Measurements from ENCODE around the gene RSPRY1. TPM values are rescaled to one million over a fixed set of nuclear protein-coding genes. Genes with fewer than 3 reads are reported as not detected.
A peak's percentile ranks its signal among the peaks of the same experiment; 100 is the strongest.

Gene RSPRY1
- total and polyA plus RNA-seq, 8 donors, result 6.9 to 21.9 (median 18.7) TPM

GRCh38 chr16:57226701-57227621 lies 40.8 kb downstream of the RSPRY1 start:
- TF ChIP-seq, protein P1, sequence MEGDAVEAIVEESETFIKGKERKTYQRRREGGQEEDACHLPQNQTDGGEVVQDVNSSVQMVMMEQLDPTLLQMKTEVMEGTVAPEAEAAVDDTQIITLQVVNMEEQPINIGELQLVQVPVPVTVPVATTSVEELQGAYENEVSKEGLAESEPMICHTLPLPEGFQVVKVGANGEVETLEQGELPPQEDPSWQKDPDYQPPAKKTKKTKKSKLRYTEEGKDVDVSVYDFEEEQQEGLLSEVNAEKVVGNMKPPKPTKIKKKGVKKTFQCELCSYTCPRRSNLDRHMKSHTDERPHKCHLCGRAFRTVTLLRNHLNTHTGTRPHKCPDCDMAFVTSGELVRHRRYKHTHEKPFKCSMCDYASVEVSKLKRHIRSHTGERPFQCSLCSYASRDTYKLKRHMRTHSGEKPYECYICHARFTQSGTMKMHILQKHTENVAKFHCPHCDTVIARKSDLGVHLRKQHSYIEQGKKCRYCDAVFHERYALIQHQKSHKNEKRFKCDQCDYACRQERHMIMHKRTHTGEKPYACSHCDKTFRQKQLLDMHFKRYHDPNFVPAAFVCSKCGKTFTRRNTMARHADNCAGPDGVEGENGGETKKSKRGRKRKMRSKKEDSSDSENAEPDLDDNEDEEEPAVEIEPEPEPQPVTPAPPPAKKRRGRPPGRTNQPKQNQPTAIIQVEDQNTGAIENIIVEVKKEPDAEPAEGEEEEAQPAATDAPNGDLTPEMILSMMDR (IDR thresholded peaks at IDR 0.05), result no peak
- intact Hi-C loops (cut with DNase I), result no loop called here
- Histone ChIP-seq H3K27ac (no peak overlapping the region), H3K4me1 (peaks cover 0 to 2% (median 0%) of the 10 kb centered on the region in 3 donors), H3K36me3 (peaks cover 3 to 81% (median 24%) of the 10 kb centered on the region in 3 donors), H3K27me3 (no peaks in the 10 kb centered on the region), H3K4me3 (no peak overlapping the region), H3K9me3 (no peaks in the 10 kb centered on the region)
- ATAC-seq (no peak), DNase-seq (no peak), FAIRE-seq (no peak)
- 90 to 91% methylated on average over 4 of the region's 4 CpGs for WGBS, 2 donors

- DNase-seq (no peak), ATAC-seq (no peak), FAIRE-seq (no peak)
- Histone ChIP-seq H3K27ac (no peak overlapping the region), H3K4me1 (peaks cover 0 to 8% (median 0%) of the 10 kb centered on the region in 3 donors), H3K36me3 (peaks cover 3 to 83% (median 26%) of the 10 kb centered on the region in 3 donors), H3K27me3 (no peaks in the 10 kb centered on the region), H3K9me3 (no peaks in the 10 kb centered on the region), H3K4me3 (no peak overlapping the region)
- intact Hi-C loops (cut with DNase I), result no loop called here
- 79 to 88% methylated on average over 1 of the region's 1 CpG for WGBS, 2 donors
- TF ChIP-seq, protein P1 (IDR thresholded peaks at IDR 0.05), result no peak
These were observed 43.0 kb downstream of the RSPRY1 start for GRCh38 chr16:57229079-57229478.

DNA sequence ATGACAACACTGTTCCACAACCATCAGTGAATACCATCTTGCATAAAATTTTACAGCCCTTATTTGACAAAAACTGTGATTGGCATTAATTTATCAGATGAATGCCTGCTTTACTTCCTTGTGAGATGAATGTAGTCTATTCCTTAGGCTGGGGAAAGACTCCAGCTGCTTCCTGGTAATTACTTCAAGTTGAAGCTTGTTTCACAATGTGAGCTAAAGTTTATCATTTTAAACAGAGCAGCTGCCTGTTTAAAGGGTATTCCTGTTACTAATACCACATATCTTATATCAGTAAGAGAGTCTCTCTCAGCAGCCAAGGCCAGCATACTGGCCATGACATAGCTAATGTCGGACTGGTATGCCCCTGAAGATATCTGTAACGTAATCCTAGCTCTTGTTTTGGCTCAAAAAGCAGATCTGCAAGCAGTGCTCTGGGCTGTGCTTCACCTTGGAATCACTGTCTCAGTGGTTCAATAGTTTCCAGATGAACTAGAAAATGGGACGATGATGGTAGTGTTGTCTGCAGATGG lies 45.8 kb downstream of the RSPRY1 start:
- Histone ChIP-seq H3K4me1 (peaks cover 0 to 20% (median 9%) of the 10 kb centered on the region in 3 donors), H3K4me3 (no peak overlapping the region), H3K9me3 (no peaks in the 10 kb centered on the region), H3K27me3 (no peaks in the 10 kb centered on the region), H3K36me3 (peaks cover 3 to 65% (median 27%) of the 10 kb centered on the region in 3 donors), H3K27ac (no peak overlapping the region)
- FAIRE-seq (no peak), ATAC-seq (peak; percentile 8 to 30 (median 12)), DNase-seq (no peak)
- intact Hi-C loops (cut with DNase I), result no loop called here
- TF ChIP-seq, protein P1 (IDR thresholded peaks at IDR 0.05), result no peak
- WGBS, 2 donors, result 48 to 62% methylated on average over 3 of the region's 3 CpGs

DNA sequence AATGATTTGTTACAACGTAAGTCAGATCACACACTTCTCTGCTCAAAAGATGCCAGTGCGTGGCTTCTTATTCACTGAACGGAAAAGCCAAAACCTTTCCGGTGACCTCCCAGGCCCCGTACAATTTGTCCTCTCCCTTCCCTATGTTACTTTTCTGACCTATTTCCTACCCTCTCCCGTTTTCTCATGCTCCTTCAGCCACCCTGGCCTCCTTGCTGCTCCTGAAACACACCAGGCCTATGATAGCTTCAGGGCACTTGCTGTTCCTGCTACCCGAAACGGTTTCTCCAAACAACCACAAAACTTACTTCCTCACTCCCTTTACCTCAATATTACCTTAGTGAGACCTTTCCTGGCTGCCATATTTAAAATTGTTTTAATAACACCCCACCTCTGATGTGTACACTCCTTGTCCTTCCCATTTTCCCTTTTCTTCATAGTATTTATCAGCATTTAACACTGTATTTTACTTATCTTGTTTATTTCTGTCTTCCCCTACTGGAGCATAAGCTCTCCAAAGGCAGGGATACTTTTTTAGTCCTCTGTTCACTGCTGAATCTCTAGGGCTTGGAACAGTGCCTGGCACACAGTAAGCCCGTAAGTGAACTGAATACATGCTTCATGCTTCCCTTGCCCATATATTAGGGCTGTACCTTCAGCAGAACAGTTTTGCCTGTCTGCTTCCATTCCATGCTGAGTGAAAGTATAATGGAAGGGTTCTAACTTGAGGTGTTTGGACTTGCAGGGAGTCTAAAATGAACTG lies 48.0 kb downstream of the RSPRY1 start:
- TF ChIP-seq, protein P1 (IDR thresholded peaks at IDR 0.05), result no peak
- FAIRE-seq (no peak), ATAC-seq (no peak), DNase-seq (no peak)
- H3K4me1 ChIP-seq, result peaks cover 0 to 20% (median 9%) of the 10 kb centered on the region in 3 donors
- H3K27ac ChIP-seq, result peak overlapping the region in 1 of 4 donors; percentile 51
- WGBS, 2 donors, result 88 to 92% methylated on average over 9 of the region's 9 CpGs
- no peaks in the 10 kb centered on the region for H3K27me3 ChIP-seq
- H3K36me3 ChIP-seq, result peaks cover 3 to 54% (median 27%) of the 10 kb centered on the region in 3 donors
- no peak overlapping the region for H3K4me3 ChIP-seq
- H3K9me3 ChIP-seq, result no peaks in the 10 kb centered on the region
- intact Hi-C loops (cut with DNase I), result no loop called here

Data from pancreas (tissue), 10 donors.